Fibroblast of lung (primary cell): ENCODE measurements around the gene CKS2. TPM values are rescaled to one million over a fixed set of nuclear protein-coding genes. Genes with fewer than 3 reads are reported as not detected.

Experiments
- DNase-seq, 2 donors: peaks; one replicate each; pipeline versions ENCODE4 v3.0.0 to v3.0.0-alpha.2; 2010; ENCODE audit warnings: low read depth in 2 of 2
- H2AFZ ChIP-seq: 2 replicates; pipeline ENCODE4 v1.5.1; 2012; ENCODE audit warnings: low read length, control low read depth, inconsistent platforms
- H3K27ac ChIP-seq: 2 replicates; pipeline ENCODE4 v1.5.1; 2011; ENCODE audit warnings: low read length, control low read depth; ENCODE audit not compliant: insufficient read depth
- H3K27me3 ChIP-seq: 2 replicates; pipeline ENCODE4 v1.5.1; 2011; ENCODE audit warnings: mild to moderate bottlenecking, low read length; ENCODE audit not compliant: control insufficient read depth, insufficient read depth
- H3K36me3 ChIP-seq: 2 replicates; pipeline ENCODE4 v1.5.1; 2011; ENCODE audit warnings: low read length; ENCODE audit not compliant: control insufficient read depth, insufficient read depth
- H3K4me1 ChIP-seq: 2 replicates; pipeline ENCODE4 v1.5.1; 2011; ENCODE audit warnings: low read length; ENCODE audit not compliant: control insufficient read depth, insufficient read depth; ENCODE audit errors: extremely low read depth
- H3K4me2 ChIP-seq: 2 replicates; pipeline ENCODE4 v1.5.1; 2011; ENCODE audit warnings: low read length, control low read depth; ENCODE audit not compliant: insufficient read depth; ENCODE audit errors: extremely low read depth
- H3K4me3 ChIP-seq, 4 experiments: fragments of 200-600 bp in 1 of 4; sonication (generic) in 1 of 4; replicated peaks in 1 of 4; 2 replicates each; pipeline ENCODE4 v1.5.1; 2011 to 2016; ENCODE audit warnings: low read length in 4 of 4, low read depth in 3 of 4, mild to moderate bottlenecking in 3 of 4, control low read depth in 2 of 4, inconsistent platforms in 1 of 4, mixed read lengths in 1 of 4; ENCODE audit not compliant: insufficient read depth in 1 of 4; ENCODE audit errors: control extremely low read depth in 1 of 4
- H3K79me2 ChIP-seq: 2 replicates; pipeline ENCODE4 v1.5.1; 2012; ENCODE audit warnings: mild to moderate bottlenecking, low read length, inconsistent platforms; ENCODE audit not compliant: control insufficient read depth, insufficient read depth
- H3K9ac ChIP-seq: 2 replicates; pipeline ENCODE4 v1.5.1; 2011; ENCODE audit warnings: mild to moderate bottlenecking, low read length, control low read depth; ENCODE audit not compliant: insufficient read depth
- H3K9me3 ChIP-seq: 2 replicates; pipeline ENCODE4 v1.5.1; 2012; ENCODE audit warnings: low read depth, low read length; ENCODE audit not compliant: control insufficient read depth, insufficient read depth
- H4K20me1 ChIP-seq: 2 replicates; pipeline ENCODE4 v1.5.1; 2011; ENCODE audit warnings: low read length; ENCODE audit not compliant: control insufficient read depth, insufficient read depth; ENCODE audit errors: extremely low read depth
- CTCF ChIP-seq, 2 donors: IDR thresholded peaks in 1 of 2; conservative IDR thresholded peaks in 1 of 2; 1 replicate in 1 of 2; 2 replicates in 1 of 2; pipeline ENCODE4 v1.5.1; 2011 to 2012; ENCODE audit warnings: low read length in 2 of 2, control low read depth in 1 of 2, inconsistent platforms in 1 of 2, low read depth in 1 of 2, mild to moderate bottlenecking in 1 of 2
- EZH2 ChIP-seq: IDR thresholded peaks from 2 replicates; pipeline ENCODE4 v1.5.1; 2012; ENCODE audit warnings: low read length, control low read depth, mild to moderate bottlenecking; ENCODE audit errors: missing control alignments
- polyA plus RNA-seq, 2 donors: library from polyadenylated mRNA; depleted of rRNA in 1 of 2; stranded (reverse) in 1 of 2; unstranded in 1 of 2; fragments of >200 nt; gene quantifications; 2 replicates each; pipeline ENCODE4 v1.2.1, GENCODE V29; 2011 to 2012; ENCODE audit warnings: missing spikeins in 1 of 2
- total RNA-seq: library from RNA; depleted of rRNA; stranded (reverse); fragments of >200 nt; gene quantifications from 2 replicates; pipeline ENCODE4 v1.2.1, GENCODE V29; 2014

The CKS2 gene
- total and polyA plus RNA-seq, 2 donors (not counting 1 experiment from before 2014, with no cell fraction given) = 69.7 to 101 TPM

GRCh38 chr9:89317282-89317681 lies 6.3 kb downstream of the CKS2 start:
- Histone ChIP-seq H3K9ac (no peak overlapping the region), H3K79me2 (peaks cover 67% of the 10 kb centered on the region), H3K4me1 (peaks cover 11% of the 10 kb centered on the region), H3K4me3 (peak overlapping the region in 2 of 4 experiments; percentile 61 to 74), H4K20me1 (peaks cover 2% of the 10 kb centered on the region), H3K4me2 (no peak overlapping the region), H3K27me3 (no peaks in the 10 kb centered on the region), H3K27ac (peak overlapping the region; percentile 99), H2AFZ (no peak overlapping the region), H3K9me3 (no peaks in the 10 kb centered on the region), H3K36me3 (peaks cover 2% of the 10 kb centered on the region)
- no peak for DNase-seq
- TF ChIP-seq CTCF (conservative IDR thresholded peaks at IDR 0.05 in 1 of 2, IDR thresholded peaks at IDR 0.05 in 1 of 2; ENCODE audit: low read depth in 1 of 2, low read length in 2 of 2) = no peak
- TF ChIP-seq EZH2 = no peak

- Histone ChIP-seq H3K4me1 (peaks cover 11% of the 10 kb centered on the region), H3K9ac (peak within 1 kb of the TSS; percentile 100), H3K36me3 (peaks cover 2% of the 10 kb centered on the region), H3K9me3 (no peaks in the 10 kb centered on the region), H3K4me3 (peak within 1 kb of the TSS; percentile 43 to 94 (median 52)), H2AFZ (peak within 1 kb of the TSS; percentile 53), H3K4me2 (peak within 1 kb of the TSS; percentile 83), H3K27me3 (no peaks in the 10 kb centered on the region), H4K20me1 (peaks cover 2% of the 10 kb centered on the region), H3K79me2 (peaks cover 64% of the 10 kb centered on the region), H3K27ac (peak within 1 kb of the TSS; percentile 99)
- TF ChIP-seq EZH2 = no peak
- TF ChIP-seq CTCF (conservative IDR thresholded peaks at IDR 0.05 in 1 of 2, IDR thresholded peaks at IDR 0.05 in 1 of 2; ENCODE audit: low read depth in 1 of 2, low read length in 2 of 2) = peak; percentile 74 to 76
- DNase-seq = peak; percentile 96 to 99
These were observed 7.4 kb downstream of the CKS2 start, which contains the start of gene SECISBP2 for GRCh38 chr9:89318123-89319014. TSS of gene SECISBP2 (plus strand) at chr9:89318500. CDS start at chr9:89318577, 77 bp downstream.

- Histone ChIP-seq H3K4me2 (peak overlapping the region; percentile 77), H3K4me3 (peak overlapping the region; percentile 43 to 94 (median 52)), H3K9ac (peak overlapping the region; percentile 100), H3K9me3 (no peaks in the 10 kb centered on the region), H3K27ac (peak overlapping the region; percentile 99), H3K27me3 (no peaks in the 10 kb centered on the region), H3K4me1 (peaks cover 11% of the 10 kb centered on the region), H3K79me2 (peaks cover 59% of the 10 kb centered on the region), H2AFZ (no peak overlapping the region), H3K36me3 (peaks cover 2% of the 10 kb centered on the region), H4K20me1 (peaks cover 2% of the 10 kb centered on the region)
- TF ChIP-seq CTCF (conservative IDR thresholded peaks at IDR 0.05 in 1 of 2, IDR thresholded peaks at IDR 0.05 in 1 of 2; ENCODE audit: low read depth in 1 of 2, low read length in 2 of 2) = no peak
- no peak for TF ChIP-seq EZH2
- no peak for DNase-seq
These were observed 8.3 kb downstream of the CKS2 start for GRCh38 chr9:89319015-89319905.
